Adrenal gland (tissue), 5 donors: ENCODE data around the gene RNF10.

ENCODE experiments used
- POLR2A ChIP-seq, 2 donors: fragments of 450-650 bp; IDR thresholded peaks; one replicate each; pipeline ENCODE4 v1.6.1; 2017; ENCODE audit warnings: antibody characterized with exemption in 2 of 2, mild to moderate bottlenecking in 2 of 2, moderate library complexity in 1 of 2
- TF ChIP-seq, protein P1 (sequence below), 6 experiments: fragments of 450-650 bp in 4 of 6; fragments of 200-600 bp in 2 of 6; sonication (generic) in 1 of 6; IDR thresholded peaks; 1 replicate in 5 of 6; 2 replicates in 1 of 6; pipeline versions ENCODE4 v1.5.1 to v1.8.0; 2016 to 2021; ENCODE audit warnings: antibody characterized with exemption in 6 of 6, mild to moderate bottlenecking in 2 of 6, moderate library complexity in 1 of 6
- donor health status: DM: no; HTN: no; CAD: no.

GRCh38 chr12:120508537-120508936 is 25.6 kb upstream of the RNF10 start:
- TF ChIP-seq, protein P1, sequence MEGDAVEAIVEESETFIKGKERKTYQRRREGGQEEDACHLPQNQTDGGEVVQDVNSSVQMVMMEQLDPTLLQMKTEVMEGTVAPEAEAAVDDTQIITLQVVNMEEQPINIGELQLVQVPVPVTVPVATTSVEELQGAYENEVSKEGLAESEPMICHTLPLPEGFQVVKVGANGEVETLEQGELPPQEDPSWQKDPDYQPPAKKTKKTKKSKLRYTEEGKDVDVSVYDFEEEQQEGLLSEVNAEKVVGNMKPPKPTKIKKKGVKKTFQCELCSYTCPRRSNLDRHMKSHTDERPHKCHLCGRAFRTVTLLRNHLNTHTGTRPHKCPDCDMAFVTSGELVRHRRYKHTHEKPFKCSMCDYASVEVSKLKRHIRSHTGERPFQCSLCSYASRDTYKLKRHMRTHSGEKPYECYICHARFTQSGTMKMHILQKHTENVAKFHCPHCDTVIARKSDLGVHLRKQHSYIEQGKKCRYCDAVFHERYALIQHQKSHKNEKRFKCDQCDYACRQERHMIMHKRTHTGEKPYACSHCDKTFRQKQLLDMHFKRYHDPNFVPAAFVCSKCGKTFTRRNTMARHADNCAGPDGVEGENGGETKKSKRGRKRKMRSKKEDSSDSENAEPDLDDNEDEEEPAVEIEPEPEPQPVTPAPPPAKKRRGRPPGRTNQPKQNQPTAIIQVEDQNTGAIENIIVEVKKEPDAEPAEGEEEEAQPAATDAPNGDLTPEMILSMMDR (IDR thresholded peaks at IDR 0.05): no peak
- no peak for TF ChIP-seq POLR2A (IDR thresholded peaks at IDR 0.05)
